ENCODE measurements around the gene CYP51A1.
"Not testable (repeated sequence)": the region's sequence is repeated elsewhere in the genome, so short reads cannot be mapped to it uniquely, and the experiment has no call there.

Gene CYP51A1

GRCh38 chr7:92137557-92137956 is 3.3 kb upstream of the CYP51A1 start:
- H3K4me3 Mint-ChIP-seq: no peak overlapping the region
- peaks cover 4% of the 10 kb centered on the region for H3K9me3 Mint-ChIP-seq
- H3K27ac Mint-ChIP-seq: no peak overlapping the region
- peaks cover 6% of the 10 kb centered on the region for H3K27me3 Mint-ChIP-seq (ENCODE audit: low read depth)
- H3K4me1 Mint-ChIP-seq (ENCODE audit: low read depth): peaks cover 19% of the 10 kb centered on the region
- peaks cover 6% of the 10 kb centered on the region for H3K36me3 Mint-ChIP-seq (ENCODE audit: low read depth)

GRCh38 chr7:92135052-92135889 is 994 bp upstream of the CYP51A1 start:
- H3K4me1 Mint-ChIP-seq (ENCODE audit: low read depth): peaks cover 36% of the 10 kb centered on the region

GRCh38 chr7:92133737-92134270 is 473 bp downstream of the CYP51A1 start:
- Mint-ChIP-seq H3K36me3 (ENCODE audit: low read depth) (peaks cover 23% of the 10 kb centered on the region), H3K27me3 (ENCODE audit: low read depth) (peaks cover 3% of the 10 kb centered on the region), H3K4me3 (peak overlapping the region; percentile 98), H3K27ac (peak overlapping the region; percentile 100), H3K4me1 (ENCODE audit: low read depth) (peaks cover 38% of the 10 kb centered on the region), H3K9me3 (no peaks in the 10 kb centered on the region)

More at GRCh38 chr7:92135052-92135889, 994 bp upstream of the CYP51A1 start:
- H3K9me3 Mint-ChIP-seq: no peaks in the 10 kb centered on the region
- H3K27ac Mint-ChIP-seq: peak overlapping the region; percentile 100
- H3K36me3 Mint-ChIP-seq (ENCODE audit: low read depth): peaks cover 17% of the 10 kb centered on the region
- H3K27me3 Mint-ChIP-seq (ENCODE audit: low read depth): peaks cover 3% of the 10 kb centered on the region
- peak overlapping the region; percentile 98 for H3K4me3 Mint-ChIP-seq

- peaks cover 38% of the 10 kb centered on the region for H3K4me1 Mint-ChIP-seq (ENCODE audit: low read depth)
- H3K27ac Mint-ChIP-seq: peak overlapping the region; percentile 100
- no peaks in the 10 kb centered on the region for H3K9me3 Mint-ChIP-seq
- peaks cover 26% of the 10 kb centered on the region for H3K36me3 Mint-ChIP-seq (ENCODE audit: low read depth)
- peak overlapping the region; percentile 98 for H3K4me3 Mint-ChIP-seq
- H3K27me3 Mint-ChIP-seq (ENCODE audit: low read depth): peaks cover 3% of the 10 kb centered on the region
Observed at GRCh38 chr7:92133133-92133736, 1.0 kb downstream of the CYP51A1 start.

GRCh38 chr7:92131764-92132330 is 2.4 kb downstream of the CYP51A1 start:
- Mint-ChIP-seq H3K4me3 (no peak overlapping the region), H3K36me3 (ENCODE audit: low read depth) (peaks cover 27% of the 10 kb centered on the region), H3K4me1 (ENCODE audit: low read depth) (peaks cover 44% of the 10 kb centered on the region), H3K9me3 (no peaks in the 10 kb centered on the region), H3K27me3 (ENCODE audit: low read depth) (peaks cover 3% of the 10 kb centered on the region), H3K27ac (no peak overlapping the region)

- peaks cover 48% of the 10 kb centered on the region for H3K4me1 Mint-ChIP-seq (ENCODE audit: low read depth)
- peaks cover 32% of the 10 kb centered on the region for H3K36me3 Mint-ChIP-seq (ENCODE audit: low read depth)
- no peak overlapping the region for H3K4me3 Mint-ChIP-seq
- no peaks in the 10 kb centered on the region for H3K9me3 Mint-ChIP-seq
- H3K27ac Mint-ChIP-seq: peak overlapping the region; percentile 3
- peaks cover 3% of the 10 kb centered on the region for H3K27me3 Mint-ChIP-seq (ENCODE audit: low read depth)
Observed at GRCh38 chr7:92131093-92131492, 3.2 kb downstream of the CYP51A1 start.

GRCh38 chr7:92121681-92122080 is 12.6 kb downstream of the CYP51A1 start:
- Mint-ChIP-seq H3K9me3 (peaks cover 5% of the 10 kb centered on the region), H3K27ac (no peak overlapping the region), H3K36me3 (ENCODE audit: low read depth) (peaks cover 57% of the 10 kb centered on the region), H3K4me1 (ENCODE audit: low read depth) (peaks cover 22% of the 10 kb centered on the region), H3K27me3 (ENCODE audit: low read depth) (no peaks in the 10 kb centered on the region), H3K4me3 (no peak overlapping the region)

- peaks cover 62% of the 10 kb centered on the region for H3K36me3 Mint-ChIP-seq (ENCODE audit: low read depth)
- peak overlapping the region; percentile 18 for H3K27ac Mint-ChIP-seq
- H3K4me3 Mint-ChIP-seq: no peak overlapping the region
- H3K9me3 Mint-ChIP-seq: peaks cover 5% of the 10 kb centered on the region
- H3K4me1 Mint-ChIP-seq (ENCODE audit: low read depth): peaks cover 17% of the 10 kb centered on the region
- no peaks in the 10 kb centered on the region for H3K27me3 Mint-ChIP-seq (ENCODE audit: low read depth)
Observed at GRCh38 chr7:92119213-92119759, 15.0 kb downstream of the CYP51A1 start.

- Mint-ChIP-seq H3K36me3 (ENCODE audit: low read depth) (peaks cover 56% of the 10 kb centered on the region), H3K4me3 (no peak overlapping the region), H3K27ac (no peak overlapping the region), H3K4me1 (ENCODE audit: low read depth) (peaks cover 13% of the 10 kb centered on the region), H3K9me3 (no peaks in the 10 kb centered on the region), H3K27me3 (ENCODE audit: low read depth) (no peaks in the 10 kb centered on the region)
Observed at GRCh38 chr7:92116949-92117348, 17.3 kb downstream of the CYP51A1 start.

GRCh38 chr7:92115821-92116220 is 18.5 kb downstream of the CYP51A1 start:
- H3K27ac Mint-ChIP-seq: no peak overlapping the region
- H3K9me3 Mint-ChIP-seq: no peaks in the 10 kb centered on the region
- H3K27me3 Mint-ChIP-seq (ENCODE audit: low read depth): no peaks in the 10 kb centered on the region
- H3K4me3 Mint-ChIP-seq: no peak overlapping the region
- peaks cover 12% of the 10 kb centered on the region for H3K4me1 Mint-ChIP-seq (ENCODE audit: low read depth)
- H3K36me3 Mint-ChIP-seq (ENCODE audit: low read depth): peaks cover 48% of the 10 kb centered on the region

- Mint-ChIP-seq H3K27ac (no peak overlapping the region), H3K36me3 (ENCODE audit: low read depth) (peaks cover 30% of the 10 kb centered on the region), H3K9me3 (no peaks in the 10 kb centered on the region), H3K4me3 (no peak overlapping the region), H3K27me3 (ENCODE audit: low read depth) (no peaks in the 10 kb centered on the region), H3K4me1 (ENCODE audit: low read depth) (peaks cover 2% of the 10 kb centered on the region)
Observed at GRCh38 chr7:92110857-92111256, 23.4 kb downstream of the CYP51A1 start.

- Mint-ChIP-seq H3K4me1 (ENCODE audit: low read depth) (no peaks in the 10 kb centered on the region), H3K36me3 (ENCODE audit: low read depth) (peaks cover 19% of the 10 kb centered on the region), H3K27ac (no peak overlapping the region)
Observed at GRCh38 chr7:92108821-92109220, 25.5 kb downstream of the CYP51A1 start.

GRCh38 chr7:92102862-92103261 is 31.4 kb downstream of the CYP51A1 start:
- H3K9me3 Mint-ChIP-seq; H3K27me3 Mint-ChIP-seq (ENCODE audit: low read depth); H3K4me1 Mint-ChIP-seq (ENCODE audit: low read depth); H3K27ac Mint-ChIP-seq; H3K4me3 Mint-ChIP-seq: not testable (repeated sequence)
- H3K36me3 Mint-ChIP-seq (ENCODE audit: low read depth): peaks cover 30% of the 10 kb centered on the region

More at GRCh38 chr7:92108821-92109220, 25.5 kb downstream of the CYP51A1 start:
- Mint-ChIP-seq H3K27me3 (ENCODE audit: low read depth) (no peaks in the 10 kb centered on the region), H3K4me3 (no peak overlapping the region), H3K9me3 (no peaks in the 10 kb centered on the region)

- Mint-ChIP-seq H3K4me1 (ENCODE audit: low read depth) (no peaks in the 10 kb centered on the region), H3K27me3 (ENCODE audit: low read depth) (no peaks in the 10 kb centered on the region), H3K9me3 (no peaks in the 10 kb centered on the region), H3K27ac (no peak overlapping the region), H3K4me3 (no peak overlapping the region), H3K36me3 (ENCODE audit: low read depth) (peaks cover 36% of the 10 kb centered on the region)
Observed at GRCh38 chr7:92100534-92100933, 33.7 kb downstream of the CYP51A1 start.
